ENCODE measurements around the gene PRKCA.

PRKCA gene

DNA sequence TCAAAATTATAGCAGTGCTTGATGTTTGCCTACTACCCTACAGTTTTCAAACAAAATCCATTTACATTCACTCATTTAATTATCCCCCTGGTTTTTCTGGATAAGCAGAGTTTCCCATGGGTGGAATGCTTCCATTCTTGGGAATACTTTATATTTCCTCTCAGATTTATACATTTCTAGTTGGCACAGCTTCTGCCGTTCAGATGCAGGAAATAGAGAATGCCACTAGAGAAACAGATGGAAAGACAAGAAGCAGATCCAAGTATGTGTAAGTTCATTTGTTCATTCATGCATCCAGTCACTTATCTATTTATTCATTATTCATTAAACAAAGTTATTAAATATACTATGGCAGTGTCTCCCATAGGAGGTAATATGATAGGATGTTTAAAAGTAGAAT is 467.5 kb downstream of the PRKCA start:
- no peak for DNase-seq (ENCODE audit: low read depth in 2 of 2)

DNA sequence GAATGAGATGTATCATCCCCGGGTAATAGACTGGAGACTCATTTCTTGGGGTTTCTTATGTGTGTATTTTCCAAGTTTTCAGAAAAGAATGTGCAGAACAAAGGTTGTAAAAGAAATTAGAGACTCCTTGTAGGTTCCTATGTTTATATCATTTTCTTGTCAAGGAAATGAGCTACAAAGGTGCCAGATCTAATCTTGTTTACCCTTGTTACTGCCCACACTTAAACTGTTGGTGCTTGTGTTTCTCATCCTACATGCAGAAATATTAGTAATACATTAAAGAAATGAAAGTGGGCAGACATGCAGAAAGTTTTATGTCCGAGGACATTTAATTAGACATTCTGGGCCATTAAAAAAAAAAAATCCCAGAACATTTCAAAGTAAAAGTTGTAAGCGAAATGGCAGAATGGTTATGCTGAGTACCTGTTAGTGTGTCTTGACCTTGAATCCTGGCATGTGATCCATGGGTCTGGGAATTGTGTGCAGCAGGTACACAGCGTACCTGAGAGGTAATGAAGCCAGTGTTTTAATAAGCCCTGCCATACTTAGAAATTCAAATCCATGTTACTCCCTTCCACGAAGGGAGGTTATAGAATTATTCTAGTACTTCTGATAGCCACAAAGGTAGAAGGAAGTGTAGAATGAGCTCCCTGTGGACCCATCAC is 469.9 kb downstream of the PRKCA start:
- no peak for DNase-seq (ENCODE audit: low read depth in 2 of 2)

DNA sequence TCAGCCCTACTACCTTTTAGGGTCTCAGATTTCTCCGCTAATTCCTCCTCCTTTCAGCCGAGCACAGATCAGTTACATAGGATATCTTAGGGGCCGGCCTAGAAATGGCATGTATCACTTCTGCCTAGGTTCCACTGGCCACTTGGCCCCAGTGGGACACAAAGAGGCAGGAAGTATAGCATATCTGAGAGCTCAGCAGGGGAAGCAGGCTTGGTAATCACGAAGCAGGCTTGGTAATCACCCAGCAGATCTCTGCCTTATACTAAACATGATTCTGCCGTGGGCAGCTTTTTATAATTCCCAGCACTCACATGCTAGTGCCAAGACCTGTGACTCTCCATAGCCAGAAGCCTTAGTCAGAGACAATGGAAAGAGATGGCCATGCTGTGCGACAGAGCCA is 472.9 kb downstream of the PRKCA start:
- DNase-seq (ENCODE audit: low read depth in 2 of 2): no peak

DNA sequence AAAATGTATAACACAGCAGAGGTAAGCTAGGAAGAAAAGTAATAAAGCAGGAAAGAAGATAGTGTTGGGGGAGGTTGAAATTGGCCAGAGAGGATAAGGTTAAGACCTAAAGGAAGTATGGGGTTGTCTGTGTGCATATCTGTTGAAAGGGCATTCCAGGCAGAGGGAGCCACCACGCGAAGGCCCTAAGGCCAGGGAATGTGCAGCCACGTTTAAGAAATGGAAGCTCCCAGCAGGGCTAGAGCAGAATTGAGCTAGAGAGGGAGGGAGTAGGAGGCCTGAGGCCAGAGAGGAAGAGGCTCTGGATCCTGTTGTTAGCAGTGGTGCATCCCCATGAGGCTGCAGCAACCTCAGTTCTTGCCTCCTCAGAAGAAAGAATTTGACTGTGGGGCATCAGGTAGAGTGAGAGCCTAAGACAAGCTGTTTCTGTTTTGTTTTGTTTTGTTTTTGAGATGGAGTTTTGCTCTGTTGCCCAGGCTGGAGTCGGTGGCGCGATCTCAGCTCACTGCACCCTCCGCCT is 473.5 kb downstream of the PRKCA start:
- DNase-seq (ENCODE audit: low read depth in 2 of 2): no peak

DNA sequence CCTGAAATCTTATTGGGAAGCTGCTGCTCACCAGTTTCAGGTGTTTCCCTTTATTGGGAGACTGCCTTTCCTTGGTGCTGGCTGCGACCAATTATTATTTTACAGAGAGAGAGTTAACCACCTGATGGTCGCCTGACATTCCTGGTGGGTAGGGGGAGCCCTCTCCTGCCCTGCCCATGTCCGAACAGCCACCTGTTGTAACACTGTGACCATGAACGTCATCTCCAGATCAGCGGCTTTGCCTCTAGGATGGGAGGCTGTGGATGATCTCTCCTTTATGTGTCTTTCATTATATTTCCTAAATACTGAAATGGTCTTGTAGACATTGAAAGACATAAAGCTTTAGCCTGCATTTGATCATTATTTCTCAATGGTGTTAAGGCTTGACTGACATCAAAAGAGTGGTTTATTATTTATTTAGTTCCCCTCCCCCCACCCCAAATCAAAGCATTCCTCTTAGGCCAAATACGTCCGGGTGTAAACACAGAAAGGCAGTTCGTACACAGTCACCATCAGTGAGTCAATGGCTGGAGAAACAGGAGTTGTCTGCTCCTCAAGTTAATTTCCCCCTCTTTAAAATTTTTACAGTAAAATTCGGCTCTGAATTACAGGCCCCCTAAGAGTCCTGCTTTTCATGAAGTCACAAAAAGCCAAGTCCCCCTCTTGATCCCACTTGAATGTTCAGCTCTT is 474.7 kb downstream of the PRKCA start:
- DNase-seq (ENCODE audit: low read depth in 2 of 2): no peak

DNA sequence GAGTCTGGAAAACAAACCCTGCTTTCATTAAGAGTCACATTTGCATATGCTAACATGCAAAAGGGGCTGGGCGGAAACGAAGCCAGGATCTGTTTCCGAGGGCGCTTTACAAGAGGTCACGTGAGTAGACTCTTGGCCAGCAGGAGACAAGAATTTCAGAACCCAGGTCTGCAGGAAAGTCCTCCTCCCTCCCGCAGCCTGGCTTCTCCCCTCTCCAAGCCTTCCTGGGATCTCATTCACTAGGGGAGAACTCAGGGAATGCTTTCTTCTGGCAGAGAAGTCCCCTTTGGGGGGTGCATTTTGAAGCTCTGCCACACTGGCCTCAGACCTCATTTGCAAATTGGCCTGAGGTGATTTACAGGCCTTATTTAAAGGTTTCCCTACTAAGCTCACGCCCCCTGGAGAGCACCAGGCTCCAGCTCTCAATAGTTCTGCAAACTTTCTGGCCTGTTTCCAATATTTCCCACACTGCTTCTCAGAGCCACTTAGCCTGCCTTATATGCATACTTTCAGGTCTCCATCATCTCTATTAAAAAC is 475.3 kb downstream of the PRKCA start:
- DNase-seq (ENCODE audit: low read depth in 2 of 2): peak in 1 of 2 experiments; percentile 14

DNA sequence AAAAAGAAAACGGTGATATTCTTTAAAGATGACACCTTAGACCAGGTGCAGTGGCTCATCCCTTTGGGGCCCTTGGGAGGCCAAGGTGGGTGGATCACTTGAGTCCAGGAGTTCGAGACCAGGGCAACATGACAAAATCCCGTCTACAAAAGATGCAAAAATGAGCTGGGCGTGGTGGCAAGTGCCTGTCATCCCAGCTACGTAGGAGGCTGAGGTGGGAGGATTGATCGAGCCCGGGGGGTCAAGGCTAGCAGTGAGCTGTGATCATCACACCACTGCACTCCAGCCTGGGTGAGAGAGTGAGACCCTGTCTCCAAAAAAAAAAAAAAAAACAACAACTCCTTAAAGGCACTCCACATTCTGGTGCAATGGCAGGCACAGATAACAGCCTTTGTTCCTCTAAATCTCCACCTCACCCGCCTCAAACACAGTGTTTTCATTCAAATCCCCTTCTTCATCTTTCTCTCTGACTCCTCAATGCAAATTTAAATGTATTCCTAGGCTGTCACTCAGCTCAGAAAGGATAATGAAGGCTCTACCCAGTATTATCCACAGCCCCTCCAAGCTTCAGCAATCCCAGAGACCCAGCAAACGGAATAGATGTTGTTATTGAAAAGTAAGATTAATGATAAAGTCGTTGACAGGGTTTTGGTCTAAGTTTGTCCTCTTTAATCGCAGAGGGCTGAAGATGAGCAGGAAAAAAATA is 476.3 kb downstream of the PRKCA start:
- DNase-seq (ENCODE audit: low read depth in 2 of 2): no peak

DNA sequence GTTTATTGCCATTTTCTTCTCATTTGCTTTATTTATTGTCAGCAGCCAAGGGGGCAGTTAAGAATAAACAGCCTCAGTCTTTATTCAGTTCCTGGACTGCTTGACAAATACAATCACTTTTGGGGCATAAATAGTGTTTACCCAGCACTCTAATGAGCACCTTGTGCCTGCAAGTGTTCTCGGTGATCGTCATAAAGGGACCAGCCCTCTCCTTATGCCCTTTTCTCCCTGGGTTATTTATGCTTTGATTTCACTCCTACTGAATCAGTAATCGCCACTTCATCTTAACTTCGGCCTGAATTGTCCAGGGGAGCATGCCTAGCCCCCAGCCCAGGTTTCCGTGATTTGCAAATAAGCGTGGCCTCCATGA is 476.8 kb downstream of the PRKCA start:
- no peak for DNase-seq (ENCODE audit: low read depth in 2 of 2)

DNA sequence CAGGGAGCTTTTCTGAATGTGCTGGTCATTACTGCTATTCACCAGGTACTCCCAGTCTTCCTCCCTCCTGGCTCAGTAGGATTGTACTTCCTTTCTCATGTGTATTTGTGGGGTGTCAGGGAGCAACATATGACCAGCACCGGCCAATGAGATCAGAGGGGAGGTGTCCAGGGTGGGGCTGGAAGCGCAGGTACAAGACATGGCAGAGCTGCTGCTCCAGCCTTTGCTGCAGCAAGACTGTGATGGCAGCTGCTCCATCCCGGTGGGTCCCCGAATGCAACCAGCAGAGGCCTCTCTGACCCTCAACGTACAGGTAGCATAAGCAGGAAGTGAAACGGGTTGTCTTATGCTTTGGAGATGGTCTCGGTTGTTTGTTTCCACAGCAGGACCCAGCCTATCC is 478.7 kb downstream of the PRKCA start:
- no peak for DNase-seq (ENCODE audit: low read depth in 2 of 2)

DNA sequence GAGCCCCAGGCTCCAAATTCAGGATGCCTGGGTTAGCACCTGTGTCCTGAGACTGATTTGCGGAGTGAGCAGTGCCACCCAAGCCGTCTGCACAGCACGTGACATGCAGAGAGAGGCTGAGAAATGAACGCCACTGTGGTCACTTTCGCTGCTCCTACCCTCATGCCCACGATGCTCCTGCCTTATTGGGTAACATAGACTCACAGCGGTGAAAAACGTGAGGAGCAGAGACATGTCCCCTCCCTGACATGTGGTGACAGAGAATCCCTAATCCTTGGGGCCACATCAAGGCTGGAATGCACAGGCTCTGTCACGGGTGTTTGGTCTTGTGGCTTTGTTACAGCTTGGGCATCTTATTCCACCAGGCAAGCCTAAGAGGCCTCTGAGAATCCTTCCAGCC is 480.4 kb downstream of the PRKCA start:
- no peak for DNase-seq (ENCODE audit: low read depth in 2 of 2)

DNA sequence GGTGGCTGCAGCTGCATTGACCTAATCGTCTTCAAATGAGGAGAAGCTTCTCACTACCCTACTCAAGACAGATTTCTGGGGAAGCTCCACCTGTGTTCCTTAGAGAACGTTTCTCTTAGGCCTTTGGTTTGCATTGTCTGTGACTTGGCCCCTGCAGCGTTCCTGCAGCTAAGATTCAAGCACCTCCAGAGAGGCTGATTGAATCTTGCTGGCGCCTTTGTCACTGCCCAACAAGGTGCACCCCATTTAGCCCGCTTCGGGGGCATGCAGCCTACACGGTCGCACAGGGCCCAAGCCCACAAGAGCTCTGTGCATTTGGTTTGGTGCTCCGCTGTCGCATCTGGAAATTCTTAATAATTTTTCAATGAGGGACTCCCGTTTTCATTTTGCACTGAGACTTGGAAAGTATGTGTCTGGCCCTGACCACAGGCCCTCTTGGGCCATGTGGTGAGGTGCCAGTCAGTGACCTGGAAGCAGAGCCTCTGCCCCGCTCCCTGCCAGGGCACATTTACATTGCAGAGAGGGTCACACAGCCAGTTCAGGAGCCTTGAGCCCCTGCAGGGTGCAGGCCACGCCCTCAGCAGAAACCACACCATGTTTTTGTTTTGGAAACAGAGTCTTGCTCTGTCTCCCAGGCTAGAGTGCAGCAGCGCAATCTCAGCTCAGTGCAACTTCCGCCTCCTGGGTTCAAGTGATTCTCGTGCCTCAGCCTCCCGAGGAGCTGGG is 481.4 kb downstream of the PRKCA start:
- DNase-seq (ENCODE audit: low read depth in 2 of 2): no peak

DNA sequence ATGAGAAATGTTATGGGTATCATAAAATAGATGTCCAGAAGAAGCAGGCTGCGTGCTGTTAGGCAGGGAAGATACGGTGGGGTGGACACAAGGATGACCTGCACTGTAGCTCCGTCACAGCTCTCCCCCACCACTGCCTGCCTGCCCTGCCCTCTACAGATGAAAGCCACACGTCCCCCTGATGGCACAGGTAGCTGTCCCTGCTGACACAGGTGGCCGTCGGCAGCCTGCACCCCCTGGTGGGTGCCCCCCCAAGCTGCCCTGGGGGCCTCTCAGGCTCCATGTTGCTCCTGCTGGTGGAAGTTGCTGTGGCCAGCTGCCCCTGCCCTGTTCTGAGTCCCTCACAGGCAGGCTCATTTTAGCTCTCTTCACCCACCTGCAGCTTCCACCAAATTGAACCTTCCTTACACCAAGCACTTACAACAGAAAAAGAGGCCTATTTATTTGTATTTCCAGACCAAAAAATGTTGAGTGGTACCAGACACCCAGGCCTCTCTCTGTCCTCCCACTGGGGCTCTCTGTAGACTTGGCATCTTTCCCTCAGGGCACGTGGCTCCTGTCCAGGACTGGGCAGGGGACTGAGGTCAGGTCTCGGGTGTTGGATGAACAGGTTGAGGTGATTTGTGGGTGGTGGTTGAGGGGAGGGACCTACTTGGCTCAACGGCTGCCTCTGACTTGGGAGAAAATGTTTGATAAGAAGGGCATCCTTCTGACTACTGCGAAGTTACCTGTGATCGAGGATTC is 482.4 kb downstream of the PRKCA start:
- DNase-seq (ENCODE audit: low read depth in 2 of 2): no peak

DNA sequence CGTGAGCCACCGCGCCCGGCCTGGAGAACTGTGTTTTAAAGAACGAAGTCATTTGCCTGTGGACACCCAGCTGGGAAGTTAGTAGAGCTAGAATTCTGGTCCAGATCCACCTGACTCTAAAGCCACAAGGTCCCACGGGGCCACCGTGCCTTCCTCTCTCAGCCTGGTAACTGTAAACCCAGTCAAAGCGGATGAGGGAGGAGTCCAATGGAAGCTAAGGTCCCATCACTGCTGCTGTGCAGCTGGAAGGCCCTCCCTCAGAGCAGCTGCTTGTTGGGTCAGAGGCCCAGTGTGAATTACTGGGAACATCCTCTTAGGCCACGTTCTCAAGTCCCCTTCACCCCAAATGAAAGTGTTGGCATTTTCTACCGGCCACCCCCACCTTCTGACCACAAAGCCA is 483.7 kb downstream of the PRKCA start:
- DNase-seq (ENCODE audit: low read depth in 2 of 2): no peak

DNA sequence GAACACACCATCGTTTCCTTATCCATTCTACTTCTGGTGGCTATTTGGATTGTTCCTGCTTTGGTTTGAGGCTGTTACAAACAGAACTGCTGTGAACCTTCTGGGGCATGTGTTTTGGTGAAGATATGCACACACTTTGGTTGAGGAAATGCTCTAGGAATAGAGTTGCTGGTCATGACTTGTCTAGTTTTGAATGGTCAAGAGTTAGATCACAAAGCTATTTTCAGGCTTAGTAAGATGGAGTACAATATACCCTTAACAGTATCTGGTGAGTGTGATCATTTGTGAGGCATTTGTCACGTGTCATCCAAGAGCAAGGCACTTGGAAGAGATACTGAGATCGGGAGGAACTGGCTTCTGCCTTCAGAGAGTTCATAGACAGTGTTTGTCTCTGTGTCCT is 485.5 kb downstream of the PRKCA start:
- no peak for DNase-seq (ENCODE audit: low read depth in 2 of 2)

DNA sequence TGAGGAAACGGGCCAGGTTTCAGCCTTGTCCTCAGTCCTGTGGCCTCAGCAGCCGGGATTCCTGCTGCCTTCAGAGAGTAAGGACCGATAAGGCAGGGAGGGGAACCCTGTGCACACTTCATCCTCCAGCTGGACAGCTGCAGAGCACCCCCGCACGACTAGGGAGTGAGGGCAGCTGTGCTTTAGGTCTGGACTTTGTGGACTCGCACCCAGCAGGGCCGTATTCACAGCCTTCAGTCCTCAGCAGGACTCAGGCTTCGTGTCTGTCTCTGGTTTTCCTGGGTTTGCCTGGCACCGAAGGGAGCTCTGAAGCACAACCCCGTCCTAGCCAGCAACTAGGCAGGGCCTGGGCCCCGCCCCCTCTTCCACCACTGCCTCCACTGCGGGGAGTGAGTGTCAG is 486.7 kb downstream of the PRKCA start:
- DNase-seq (ENCODE audit: low read depth in 2 of 2): no peak

DNA sequence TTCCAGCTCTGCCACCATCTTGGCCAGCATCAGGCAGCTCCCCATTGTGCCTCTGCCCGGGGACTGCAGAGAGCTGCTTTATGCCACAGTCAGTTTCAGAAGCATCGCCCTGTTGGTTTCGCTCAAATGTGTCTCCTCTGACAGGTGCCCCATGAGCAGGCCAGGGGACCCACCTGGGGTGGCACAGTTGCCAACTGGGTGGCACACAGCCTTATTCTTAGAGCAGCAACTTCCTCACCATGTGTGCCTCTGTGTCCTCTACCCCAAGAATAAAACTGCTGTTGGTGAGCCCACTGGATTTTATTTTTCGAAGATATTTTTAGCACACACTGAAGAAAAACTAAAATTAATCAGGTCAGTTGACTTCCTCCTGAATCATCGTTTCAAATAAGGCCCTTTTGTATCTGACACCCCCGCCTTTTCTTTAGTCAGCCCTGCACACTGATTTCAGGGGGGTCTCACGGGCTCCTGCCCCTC is 487.6 kb downstream of the PRKCA start:
- DNase-seq (ENCODE audit: low read depth in 2 of 2): no peak

DNA sequence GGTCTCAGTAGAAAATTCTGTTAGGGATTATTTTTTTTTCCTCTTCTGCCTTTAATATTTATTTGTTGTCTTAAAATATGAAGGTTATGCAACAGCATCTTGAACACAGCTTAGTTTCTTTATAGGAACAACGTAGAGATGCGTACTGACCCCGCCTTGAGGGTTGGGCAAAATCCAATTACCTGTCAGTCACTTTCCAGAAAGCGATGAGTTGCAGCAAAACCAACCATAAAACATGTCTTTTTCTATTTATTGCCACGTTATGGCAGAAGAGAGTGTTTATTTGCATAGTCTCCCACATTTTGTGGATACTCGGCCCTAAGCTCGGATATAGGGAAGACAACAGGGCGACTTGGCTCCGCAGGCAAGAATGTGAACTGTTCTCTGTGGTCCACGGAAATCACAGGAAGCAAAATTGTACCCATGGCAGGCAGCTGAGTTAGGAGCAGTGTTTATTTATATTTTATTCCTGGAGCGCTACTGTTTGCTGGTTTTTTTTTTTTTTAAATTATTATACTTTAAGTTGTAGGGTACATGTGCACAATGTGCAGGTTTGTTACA is 488.2 kb downstream of the PRKCA start:
- no peak for DNase-seq (ENCODE audit: low read depth in 2 of 2)

DNA sequence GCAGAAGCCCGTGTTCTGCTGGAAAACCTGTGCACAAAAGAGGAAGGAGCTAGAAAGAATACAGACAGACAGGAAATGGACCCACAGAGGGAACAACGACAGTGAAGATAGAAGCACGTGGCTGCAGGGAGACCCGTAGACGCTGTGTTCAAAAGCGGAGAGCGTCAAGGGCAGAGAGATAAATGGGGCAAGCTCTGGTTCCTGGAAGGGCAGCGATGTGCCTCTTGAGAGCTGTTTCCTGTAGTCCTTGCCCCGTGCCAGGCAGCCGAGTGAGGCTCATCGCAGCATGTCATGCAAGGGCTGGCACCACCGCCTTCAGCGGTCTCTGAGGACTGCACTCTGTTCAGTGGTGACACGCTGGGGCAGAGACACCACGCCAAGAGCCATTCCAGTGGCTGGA is 488.9 kb downstream of the PRKCA start:
- no peak for DNase-seq (ENCODE audit: low read depth in 2 of 2)

DNA sequence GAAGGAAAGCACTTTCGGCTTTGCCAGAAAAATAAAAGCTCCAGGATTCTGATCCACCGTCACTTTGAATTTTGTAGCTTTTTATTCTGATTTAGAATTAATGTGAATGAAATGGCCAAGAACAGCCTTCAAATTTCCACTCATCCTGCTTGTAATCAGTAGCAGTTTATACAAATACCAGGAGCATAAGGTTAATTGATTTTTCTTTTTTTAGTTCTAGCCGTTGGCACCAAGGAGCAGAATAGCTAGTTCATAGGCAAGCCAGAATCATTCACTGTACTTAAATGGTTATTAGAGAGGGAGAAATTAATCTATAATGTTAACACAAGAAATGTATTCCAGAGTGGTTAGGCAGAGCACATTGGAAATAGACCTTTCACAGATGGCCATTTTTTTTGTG is 491.4 kb downstream of the PRKCA start:
- no peak for DNase-seq (ENCODE audit: low read depth in 2 of 2)

DNA sequence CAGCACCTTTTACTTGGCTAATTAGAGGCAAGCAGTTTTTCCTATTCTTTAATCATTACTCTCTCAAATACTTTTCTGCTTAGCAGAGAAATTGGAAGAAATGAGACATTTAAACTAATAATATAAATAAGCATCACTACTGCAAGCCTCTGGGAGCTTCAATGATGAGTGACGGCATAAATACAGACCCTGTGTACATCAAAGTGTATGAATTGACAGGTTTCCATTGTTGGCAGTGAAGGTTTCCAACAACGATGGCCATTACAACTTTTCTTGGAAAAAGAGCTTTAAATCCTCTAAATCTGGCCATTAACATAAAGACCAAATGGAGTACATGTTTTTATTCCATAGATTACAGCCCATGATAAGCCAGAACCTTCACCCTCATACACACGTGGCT is 493.1 kb downstream of the PRKCA start:
- no peak for DNase-seq (ENCODE audit: low read depth in 2 of 2)

Data from fibroblast of skin of left biceps (primary cell).